HCT116 (cell line): ENCODE results near the gene ACP4. TPM values are rescaled to one million over a fixed set of nuclear protein-coding genes. Genes with fewer than 3 reads are reported as not detected.

ENCODE experiments used
- ATAC-seq: fragments of 200-7000 bp; cut with Tn5 transposase; 2 replicates; pipeline ENCODE4 v1.9.1; 2020; ENCODE audit warnings: mild to moderate bottlenecking, moderate library complexity
- BruUV-seq: library from RNA; stranded (reverse); fragments of 400-500 nt; replicated peaks from 2 replicates; lab custom pipeline; 2021; lab: Mats Ljungman, UMichigan
- CTCF ChIA-PET: fragments of 300-600 bp; sonication (Branson Sonifier 250); formaldehyde crosslinking; loops from one replicate; lab custom pipeline; 2021; ENCODE audit warnings: antibody characterized with exemption; lab: Charles Lee
- POLR2A ChIA-PET: fragments of 300-600, 350-600 bp; sonication (Branson Sonifier 250); formaldehyde crosslinking; loops from one replicate; lab custom pipeline; 2021; ENCODE audit warnings: antibody characterized with exemption; lab: Charles Lee
- RAD21 ChIA-PET, 2 experiments: fragments of 300-600 bp; sonication (Branson Sonifier 250); formaldehyde crosslinking; loops; one replicate each; lab custom pipeline; 2023; ENCODE audit warnings: low total read pairs in 2 of 2; ENCODE audit not compliant: uncharacterized antibody in 2 of 2, unreplicated experiment in 2 of 2, low non-redundant PET in 1 of 2; lab: Charles Lee
- DNase-seq: peaks from one replicate; pipeline ENCODE4 v3.0.0-alpha.2; 2010; ENCODE audit warnings: low read depth, low spot score
- H2AFZ ChIP-seq: fragments of 200-600 bp; shearing (Covaris generic), sonication (generic); 2 replicates; pipeline ENCODE4 v1.6.1; 2017; ENCODE audit warnings: low read depth, mixed run types, mixed read lengths, antibody characterized with exemption, low read length; ENCODE audit not compliant: poor library complexity, severe bottlenecking
- H3K27ac ChIP-seq: 2 replicates; pipeline ENCODE4 v1.5.1; 2012; ENCODE audit warnings: low read depth, low read length
- H3K27me3 ChIP-seq: fragments of 200-600 bp; sonication (generic); 2 replicates; pipeline ENCODE4 v1.6.1; 2016; ENCODE audit warnings: mixed run types, low read length, mixed read lengths; ENCODE audit not compliant: insufficient read depth
- H3K36me3 ChIP-seq, 2 experiments: fragments of 200-500 bp in 1 of 2; fragments of 200-600 bp in 1 of 2; sonication (Bioruptor generic) in 1 of 2; sonication (generic) in 1 of 2; 2 replicates each; pipeline versions ENCODE4 v1.5.1 to v1.6.1; 2014 to 2016; ENCODE audit warnings: low read length in 2 of 2, inconsistent platforms in 1 of 2, mixed read lengths in 1 of 2, mixed run types in 1 of 2; ENCODE audit not compliant: insufficient read depth in 2 of 2, control insufficient read depth in 1 of 2
- H3K4me1 ChIP-seq, 2 experiments: fragments of 200-600 bp in 1 of 2; sonication (generic) in 1 of 2; 2 replicates each; pipeline versions ENCODE4 v1.5.1 to v1.6.1; 2012 to 2017; ENCODE audit warnings: low read length in 2 of 2, inconsistent platforms in 1 of 2, mild to moderate bottlenecking in 1 of 2, mixed read lengths in 1 of 2, mixed run types in 1 of 2, moderate library complexity in 1 of 2; ENCODE audit not compliant: insufficient read depth in 2 of 2, control insufficient read depth in 1 of 2
- H3K4me2 ChIP-seq: fragments of 200-600 bp; sonication (generic); 2 replicates; pipeline ENCODE4 v1.6.1; 2017; ENCODE audit warnings: mixed run types, low read length, mixed read lengths
- H3K4me3 ChIP-seq, 2 experiments: fragments of 200-600 bp in 1 of 2; sonication (generic) in 1 of 2; replicated peaks in 1 of 2; 2 replicates each; pipeline ENCODE4 v1.5.1; 2011 to 2016; ENCODE audit warnings: low read length in 2 of 2, control low read depth in 1 of 2, low read depth in 1 of 2, mild to moderate bottlenecking in 1 of 2, mixed read lengths in 1 of 2, mixed run types in 1 of 2
- H3K79me2 ChIP-seq: fragments of 200-600 bp; sonication (generic); 2 replicates; pipeline ENCODE4 v1.6.1; 2017; ENCODE audit warnings: mild to moderate bottlenecking, mixed run types, low read length, moderate library complexity, mixed read lengths; ENCODE audit not compliant: insufficient read depth
- H3K9ac ChIP-seq: fragments of 200-600 bp; sonication (generic); 2 replicates; pipeline ENCODE4 v1.6.1; 2016; ENCODE audit warnings: low read length, mixed read lengths
- H3K9me2 ChIP-seq: fragments of 200-600 bp; sonication (generic), shearing (Covaris generic); 2 replicates; pipeline ENCODE4 v1.6.1; 2017; ENCODE audit warnings: mixed run types, mild to moderate bottlenecking, moderate library complexity; ENCODE audit not compliant: insufficient read depth
- H3K9me3 ChIP-seq, 2 experiments: fragments of 200-500 bp in 1 of 2; fragments of 200-600 bp in 1 of 2; sonication (Bioruptor generic) in 1 of 2; sonication (generic) in 1 of 2; 2 replicates each; pipeline ENCODE4 v1.6.1; 2014 to 2017; ENCODE audit warnings: low read length in 2 of 2, mixed read lengths in 2 of 2, inconsistent platforms in 1 of 2, low read depth in 1 of 2, mild to moderate bottlenecking in 1 of 2, mixed run types in 1 of 2, moderate library complexity in 1 of 2; ENCODE audit not compliant: control insufficient read depth in 1 of 2, insufficient read depth in 1 of 2
- H4K20me1 ChIP-seq: fragments of 200-600 bp; sonication (generic), shearing (Covaris generic); 2 replicates; pipeline ENCODE4 v1.6.1; 2017; ENCODE audit warnings: mixed run types, mild to moderate bottlenecking, moderate library complexity; ENCODE audit not compliant: insufficient read depth
- ATF3 ChIP-seq: IDR thresholded peaks from 2 replicates; pipeline ENCODE4 v1.6.1; 2012
- CBX3 ChIP-seq: IDR thresholded peaks from 2 replicates; pipeline ENCODE4 v1.6.1; 2012; ENCODE audit warnings: low read depth
- EGR1 ChIP-seq: IDR thresholded peaks from 2 replicates; pipeline ENCODE4 v1.6.1; 2012; ENCODE audit warnings: low read depth
- EZH2 ChIP-seq: fragments of 200-600 bp; sonication (generic); IDR thresholded peaks from 2 replicates; pipeline ENCODE4 v1.6.1; 2017; ENCODE audit warnings: antibody characterized with exemption, mixed run types
- POLR2AphosphoS5 ChIP-seq: IDR thresholded peaks from 2 replicates; pipeline ENCODE4 v1.6.1; 2011; ENCODE audit warnings: mild to moderate bottlenecking, low read depth, low read length, moderate library complexity
- SIN3A ChIP-seq: IDR thresholded peaks from 2 replicates; pipeline ENCODE4 v1.6.1; 2012; ENCODE audit warnings: low read depth
- SRF ChIP-seq: IDR thresholded peaks from 2 replicates; pipeline ENCODE4 v1.6.1; 2012; ENCODE audit warnings: low read depth
- ZNF274 ChIP-seq: fragments of 200-500 bp; sonication (Bioruptor generic); IDR thresholded peaks from 2 replicates; pipeline ENCODE4 v1.6.1; 2014; ENCODE audit warnings: mild to moderate bottlenecking, low read depth, low read length, inconsistent platforms
- intact Hi-C: fragments of 100-400 bp; cut with micrococcal nuclease; formaldehyde crosslinking; loops from 2 replicates; pipeline ENCODE4 v1.10.0; 2022
- total RNA-seq: library from RNA; stranded (reverse); gene quantifications from one replicate; pipeline ENCODE4 v1.2.1, GENCODE V29; 2021; ENCODE audit not compliant: unreplicated experiment

The ACP4 gene
- total RNA-seq, 1 experiment from 2014 or later: not detected

GRCh38 chr19:50817941-50818858 is 28.0 kb downstream of the ACP4 start:
- peak overlapping the region; percentile 92 for H2AFZ ChIP-seq
- no peaks in the 10 kb centered on the region for H3K9me2 ChIP-seq
- RAD21 ChIA-PET: no interaction called here
- peaks cover 0 to 7% of the 10 kb centered on the region in 2 experiments; a peak in 1 of 4 replicates for H3K9me3 ChIP-seq
- peaks cover 24 to 46% of the 10 kb centered on the region in 2 experiments for H3K4me1 ChIP-seq
- H3K79me2 ChIP-seq: no peaks in the 10 kb centered on the region
- no peaks in the 10 kb centered on the region for H3K36me3 ChIP-seq
- peak overlapping the region; percentile 59; the same call in 1 of the 2 replicates for H3K27ac ChIP-seq
- peak overlapping the region; percentile 41; the same call in 1 of the 2 replicates for H3K9ac ChIP-seq
- intact Hi-C loops: no loop called here
- DNase-seq: peak; percentile 48
- peak; percentile 54; the same call in 1 of the 2 replicates for TF ChIP-seq POLR2AphosphoS5
- no peak for TF ChIP-seq SIN3A
- no TSS peak for BruUV-seq
- no peaks in the 10 kb centered on the region for H4K20me1 ChIP-seq
- H3K27me3 ChIP-seq: no peaks in the 10 kb centered on the region
- peak overlapping the region; percentile 51 to 64 for H3K4me3 ChIP-seq
- peak; percentile 93 for ATAC-seq
- CTCF ChIA-PET: no interaction called here
- POLR2A ChIA-PET: interaction anchor here (1.0 kb wide), 1 partner anchor 14 kb away, joined by 3 read pairs; no protein-coding TSS in a partner anchor
- peak overlapping the region; percentile 94 for H3K4me2 ChIP-seq

GRCh38 chr19:50818859-50819472 is 28.8 kb downstream of the ACP4 start:
- ChIA-PET RAD21 (no interaction called here), POLR2A (no interaction called here), CTCF (no interaction called here)
- TF ChIP-seq ATF3: no peak
- no peak for TF ChIP-seq EGR1
- TF ChIP-seq EZH2: no peak
- TF ChIP-seq POLR2AphosphoS5: no peak
- no peak for TF ChIP-seq SRF
- no peak for TF ChIP-seq CBX3
- TF ChIP-seq ZNF274: no peak
- no peak for DNase-seq
- H3K9me2 ChIP-seq: no peaks in the 10 kb centered on the region
- no peak overlapping the region for H2AFZ ChIP-seq
- H3K27me3 ChIP-seq: no peaks in the 10 kb centered on the region
- peak overlapping the region; percentile 94 for H3K4me2 ChIP-seq
- intact Hi-C loops: no loop called here
- peak overlapping the region; percentile 51 to 64; a peak in 2 of 4 replicates for H3K4me3 ChIP-seq
- peaks cover 0 to 7% of the 10 kb centered on the region in 2 experiments; a peak in 1 of 4 replicates for H3K9me3 ChIP-seq
- H3K27ac ChIP-seq: no peak overlapping the region; the same call in 1 of the 2 replicates
- peaks cover 24 to 52% of the 10 kb centered on the region in 2 experiments for H3K4me1 ChIP-seq
- BruUV-seq: no TSS peak
- no peaks in the 10 kb centered on the region for H3K79me2 ChIP-seq
- H4K20me1 ChIP-seq: no peaks in the 10 kb centered on the region
- no peak for ATAC-seq
- no peak overlapping the region for H3K9ac ChIP-seq
- H3K36me3 ChIP-seq: no peaks in the 10 kb centered on the region
